HAP-1 (cell line): ENCODE results near the gene GNG7.
A peak's percentile ranks its signal among the peaks of the same experiment; 100 is the strongest.
"Not testable (repeated sequence)": the region's sequence is repeated elsewhere in the genome, so short reads cannot be mapped to it uniquely, and the experiment has no call there.

Experiments
- DNase-seq, 2 experiments: peaks; one replicate each; pipeline ENCODE4 v3.0.0-alpha.2; 2016 to 2020; ENCODE audit warnings: low spot score in 2 of 2
- H3K27me3 ChIP-seq: fragments of 250-450 bp; sonication (Bioruptor Pico); 2 replicates; pipeline ENCODE4 v1.5.1; 2020; ENCODE audit warnings: low read depth, mild to moderate bottlenecking, moderate library complexity
- H3K36me3 ChIP-seq: fragments of 250-450 bp; sonication (Bioruptor Pico); replicated peaks from 2 replicates; pipeline ENCODE4 v1.5.1; 2020; ENCODE audit warnings: mild to moderate bottlenecking
- H3K4me1 ChIP-seq: fragments of 250-450 bp; sonication (Bioruptor Pico); 2 replicates; pipeline ENCODE4 v1.5.1; 2020; ENCODE audit warnings: mild to moderate bottlenecking
- H3K4me3 ChIP-seq: fragments of 250-450 bp; sonication (Bioruptor Pico); 2 replicates; pipeline ENCODE4 v1.5.1; 2020; ENCODE audit warnings: mild to moderate bottlenecking, moderate library complexity
- H3K9me3 ChIP-seq: fragments of 250-450 bp; sonication (Bioruptor Pico); 2 replicates; pipeline ENCODE4 v1.5.1; 2020; ENCODE audit warnings: mild to moderate bottlenecking, moderate library complexity
- in situ Hi-C: fragments of 300-500 bp; cut with MboI; formaldehyde crosslinking; loops from 3 replicates; pipeline ENCODE4 v1.14.3; 2020; ENCODE audit warnings: low sequenced_read_pairs, inconsistent platforms, mixed read lengths

Gene GNG7

DNA sequence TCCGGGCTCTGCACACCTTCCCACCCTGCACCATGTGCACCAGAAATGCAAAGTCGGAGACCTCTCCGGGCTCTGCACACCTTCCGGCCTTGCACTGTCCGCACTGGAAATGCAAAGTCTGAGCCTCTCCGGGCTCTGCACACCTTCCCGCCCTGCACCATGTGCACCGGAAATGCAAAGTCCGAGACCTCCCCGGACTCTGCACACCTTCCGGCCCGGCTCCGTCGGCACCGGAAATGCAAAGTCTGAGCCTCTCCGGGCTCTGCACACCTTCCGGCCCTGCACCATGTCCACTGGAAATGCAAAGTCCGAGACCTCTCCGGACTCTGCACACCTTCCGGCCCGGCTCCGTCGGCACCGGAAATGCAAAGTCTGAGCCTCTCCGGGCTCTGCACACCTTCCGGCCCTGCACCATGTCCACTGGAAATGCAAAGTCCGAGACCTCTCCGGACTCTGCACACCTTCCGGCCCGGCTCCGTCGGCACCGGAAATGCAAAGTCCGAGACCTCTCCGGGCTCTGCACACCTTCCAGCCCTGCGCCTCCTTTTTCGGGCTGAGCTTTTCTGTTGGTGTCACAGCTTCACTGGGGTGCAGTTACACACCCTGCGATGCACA, 59.3 kb downstream of the GNG7 start:
- H3K9me3 ChIP-seq, DNase-seq, H3K27me3 ChIP-seq, H3K4me1 ChIP-seq, H3K36me3 ChIP-seq, H3K4me3 ChIP-seq, in situ Hi-C loops: not testable (repeated sequence)

DNA sequence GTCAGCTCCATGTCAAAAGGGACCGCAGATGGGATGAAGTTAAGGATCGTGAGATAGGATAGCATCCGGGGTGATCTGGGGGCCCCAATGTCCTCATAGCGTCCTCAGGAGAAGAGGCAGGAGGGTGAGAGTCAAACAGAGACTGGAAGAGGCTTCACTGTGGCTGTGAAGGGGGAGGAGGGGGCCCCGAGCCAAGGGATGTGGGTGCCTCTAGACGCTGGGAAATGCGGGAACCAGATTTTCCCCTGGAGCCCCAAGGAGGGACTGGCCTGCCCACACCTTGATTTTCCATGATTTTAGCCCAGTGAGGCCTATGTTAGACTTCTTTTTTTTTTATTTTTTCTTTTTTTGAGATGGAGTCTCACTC, 61.2 kb downstream of the GNG7 start:
- no peaks in the 10 kb centered on the region for H3K36me3 ChIP-seq
- H3K27me3 ChIP-seq = no peaks in the 10 kb centered on the region
- H3K9me3 ChIP-seq = no peaks in the 10 kb centered on the region
- H3K4me1 ChIP-seq = no peaks in the 10 kb centered on the region
- DNase-seq = no peak
- in situ Hi-C loops = no loop called here
- H3K4me3 ChIP-seq = no peak overlapping the region

DNA sequence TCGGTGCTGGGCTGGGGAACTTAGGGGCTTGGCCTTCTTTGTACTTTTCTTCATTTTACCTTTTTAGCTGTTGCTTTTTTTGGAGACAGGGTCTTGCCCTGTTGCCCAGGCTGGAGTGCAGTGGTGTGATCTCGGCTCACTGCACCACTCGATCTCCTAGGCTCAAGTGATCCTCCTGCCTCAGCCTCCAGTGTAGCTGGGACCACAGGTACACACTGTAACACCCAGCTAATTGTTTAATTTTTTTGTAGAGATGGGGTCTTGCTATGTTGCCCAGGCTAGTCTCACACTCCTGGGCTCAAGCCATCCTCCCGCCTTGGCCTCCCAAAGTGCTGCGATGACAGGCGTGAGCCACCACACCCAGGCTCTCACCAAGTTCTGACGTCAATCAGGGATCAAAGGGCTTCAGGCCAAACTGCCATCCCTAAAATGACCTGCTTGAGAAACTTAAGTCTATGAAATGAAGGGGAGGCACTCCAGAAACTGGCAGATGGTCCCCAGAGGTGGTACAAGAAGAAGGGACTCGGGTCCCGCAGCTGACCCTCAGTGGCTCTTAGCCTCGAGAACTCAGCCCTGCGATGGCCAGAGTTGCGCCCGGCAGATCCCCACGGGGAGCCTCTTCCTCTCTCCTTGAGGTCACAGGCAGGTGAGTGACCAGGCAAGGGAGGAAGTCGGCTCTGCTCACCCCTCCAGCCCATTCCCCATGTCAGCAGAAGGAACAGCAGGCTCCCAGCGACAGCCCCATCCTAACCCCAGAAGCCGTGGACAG, 61.7 kb downstream of the GNG7 start:
- in situ Hi-C loops = no loop called here
- H3K4me1 ChIP-seq = no peaks in the 10 kb centered on the region
- H3K9me3 ChIP-seq = no peaks in the 10 kb centered on the region
- no peak overlapping the region for H3K4me3 ChIP-seq
- no peaks in the 10 kb centered on the region for H3K36me3 ChIP-seq
- H3K27me3 ChIP-seq = no peaks in the 10 kb centered on the region
- DNase-seq = no peak

DNA sequence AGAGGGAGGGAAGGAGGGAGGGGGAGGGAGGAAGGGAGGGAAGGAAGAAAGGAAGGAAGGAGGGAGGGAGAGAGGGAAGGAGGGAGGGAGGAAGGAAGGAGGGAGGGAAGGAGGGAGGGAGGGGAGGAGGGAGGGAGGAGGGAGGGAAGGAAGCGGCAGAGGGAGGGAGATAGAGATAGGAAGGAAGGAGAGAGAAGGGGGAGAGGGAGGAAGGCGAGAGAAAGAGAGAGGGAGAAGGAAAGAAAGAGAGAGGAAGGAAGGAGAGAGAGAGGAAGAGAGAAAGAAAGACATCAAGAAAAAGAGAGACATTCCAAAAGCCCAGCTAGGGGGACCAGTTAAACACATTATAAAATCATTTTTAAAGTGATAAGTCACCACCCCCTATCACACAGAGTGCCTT, 62.5 kb downstream of the GNG7 start:
- Histone ChIP-seq H3K9me3 (no peaks in the 10 kb centered on the region), H3K4me3 (no peak overlapping the region), H3K4me1 (no peaks in the 10 kb centered on the region), H3K36me3 (no peaks in the 10 kb centered on the region), H3K27me3 (no peaks in the 10 kb centered on the region)
- in situ Hi-C loops = no loop called here
- DNase-seq = no peak

DNA sequence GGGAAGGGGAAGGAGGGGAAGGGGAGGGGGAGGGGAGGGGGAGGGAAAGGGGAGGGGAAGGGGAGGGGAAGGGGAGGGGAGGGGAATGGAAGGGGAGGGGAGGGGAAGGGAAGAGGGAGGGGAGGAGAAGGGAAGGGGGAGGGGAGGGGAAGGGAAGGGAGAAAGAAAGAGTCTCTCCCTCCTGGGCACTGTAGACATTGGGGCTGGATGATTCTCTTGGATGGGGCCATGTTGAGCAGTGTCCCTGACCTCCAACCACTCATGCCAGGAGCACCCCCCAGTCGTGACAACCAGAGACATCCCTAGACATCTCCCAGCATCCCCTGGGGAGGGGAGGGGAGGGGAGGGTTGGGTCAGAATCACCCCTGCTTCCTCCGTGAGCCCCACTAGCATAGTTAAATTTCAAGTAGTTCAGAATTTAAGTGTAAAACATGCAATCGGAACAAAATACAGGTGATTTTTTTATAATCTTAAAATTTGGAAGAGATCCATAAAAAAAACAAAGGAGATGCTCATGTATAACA, 64.0 kb downstream of the GNG7 start:
- in situ Hi-C loops = no loop called here
- Histone ChIP-seq H3K4me1 (no peaks in the 10 kb centered on the region), H3K9me3 (no peaks in the 10 kb centered on the region), H3K27me3 (no peaks in the 10 kb centered on the region), H3K4me3 (no peak overlapping the region), H3K36me3 (no peaks in the 10 kb centered on the region)
- DNase-seq = no peak

DNA sequence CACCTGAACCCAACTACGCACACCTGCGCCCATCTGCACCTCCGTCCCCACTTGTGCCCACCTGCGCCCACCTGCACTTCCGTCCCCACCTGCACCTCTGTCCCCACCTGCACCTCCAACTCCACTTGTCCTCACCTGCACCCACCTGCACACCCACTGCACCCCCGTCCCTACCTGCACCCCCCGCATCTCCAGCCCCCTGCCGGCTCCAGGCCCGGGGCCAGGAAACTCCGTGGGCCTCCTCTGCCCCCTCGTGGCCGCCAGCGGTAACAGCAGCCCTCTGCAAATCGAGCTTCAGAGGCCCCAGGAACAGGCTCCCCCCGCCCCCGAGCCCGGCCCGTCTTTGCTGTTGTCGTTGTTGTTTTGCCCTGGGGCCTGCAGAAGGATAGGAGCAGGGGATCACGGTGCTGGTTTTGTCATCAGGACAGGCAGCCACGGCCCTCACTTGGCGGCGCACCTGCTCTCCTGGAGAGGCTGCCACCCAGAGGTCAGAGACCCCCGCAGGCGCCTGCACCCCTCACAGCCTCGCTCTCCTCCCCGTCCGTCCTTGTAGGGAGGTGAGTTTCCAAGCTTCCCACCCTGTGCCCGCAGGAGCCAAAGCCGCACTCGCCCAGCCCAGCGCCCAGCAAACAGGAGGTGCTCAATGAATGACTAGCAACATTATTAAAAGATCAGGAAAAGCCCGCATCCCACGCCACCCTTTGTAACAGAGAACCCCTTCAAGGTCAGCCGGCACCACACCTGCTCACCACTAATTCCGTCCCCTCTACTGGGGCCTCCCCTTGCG, 65.4 kb downstream of the GNG7 start:
- Histone ChIP-seq H3K4me1 (no peaks in the 10 kb centered on the region), H3K27me3 (no peaks in the 10 kb centered on the region), H3K4me3 (no peak overlapping the region), H3K36me3 (no peaks in the 10 kb centered on the region), H3K9me3 (no peaks in the 10 kb centered on the region)
- peak; percentile 15 to 76 for DNase-seq
- in situ Hi-C loops = no loop called here

DNA sequence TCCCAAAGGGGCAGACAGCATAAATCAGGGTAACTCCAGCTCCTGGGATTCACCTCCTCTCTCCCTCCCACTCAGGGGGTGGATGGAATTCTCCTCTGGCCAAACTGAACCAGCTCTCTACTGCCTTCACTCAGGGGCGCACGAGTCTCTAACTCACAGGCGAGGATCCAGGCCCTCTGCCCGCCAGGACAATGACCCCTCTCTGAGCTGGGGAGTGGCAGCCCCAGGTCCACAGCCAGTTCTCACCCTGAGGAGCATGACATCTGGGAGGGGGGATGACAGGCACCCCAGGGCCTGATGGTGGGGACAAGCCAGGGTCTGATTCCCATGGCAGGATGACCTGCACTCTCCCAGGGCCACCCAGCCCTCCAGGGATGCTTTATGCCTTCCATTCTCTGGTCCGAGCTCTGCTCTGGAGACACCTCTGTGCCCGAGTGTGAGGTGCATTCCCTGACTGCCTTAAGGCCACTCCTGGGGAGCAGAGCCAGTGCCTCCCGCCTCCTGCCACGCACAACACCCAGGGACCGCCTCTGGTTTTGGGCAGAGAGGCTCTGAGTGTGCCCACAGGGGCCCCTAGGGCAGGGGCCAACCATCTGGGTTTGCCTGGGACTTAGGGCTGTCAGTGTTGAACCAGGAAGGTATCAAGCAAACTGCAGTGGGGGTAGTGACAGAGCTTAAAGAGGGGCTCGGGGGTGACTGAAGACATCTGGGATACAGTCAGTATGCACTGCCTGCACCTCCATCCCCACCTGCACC, 66.2 kb downstream of the GNG7 start:
- H3K27me3 ChIP-seq = no peaks in the 10 kb centered on the region
- no peaks in the 10 kb centered on the region for H3K4me1 ChIP-seq
- H3K9me3 ChIP-seq = no peaks in the 10 kb centered on the region
- no peaks in the 10 kb centered on the region for H3K36me3 ChIP-seq
- no peak for DNase-seq
- H3K4me3 ChIP-seq = no peak overlapping the region
- in situ Hi-C loops = no loop called here

DNA sequence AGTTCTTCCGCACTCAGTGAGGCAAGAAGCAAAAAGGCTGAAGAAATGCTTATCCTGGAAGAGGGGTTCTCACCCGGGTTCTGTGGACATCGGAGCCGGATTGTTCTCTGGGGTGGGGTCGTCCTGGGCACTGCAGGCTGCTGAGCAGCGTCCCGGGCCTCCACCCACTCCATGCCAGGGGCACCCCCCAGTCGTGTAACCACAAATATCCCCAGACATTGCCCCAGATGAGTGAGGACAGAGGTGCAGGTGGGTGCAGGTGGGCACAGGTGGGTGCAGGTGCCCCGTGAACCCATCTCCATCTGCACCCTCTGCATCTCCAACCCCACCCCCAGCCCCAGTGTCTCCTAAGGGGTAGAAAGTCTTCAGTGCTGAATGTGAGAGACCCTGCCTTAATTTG, 67.5 kb downstream of the GNG7 start:
- Histone ChIP-seq H3K36me3 (no peaks in the 10 kb centered on the region), H3K9me3 (peaks cover 7% of the 10 kb centered on the region; the same call in 1 of the 2 replicates), H3K4me3 (no peak overlapping the region), H3K27me3 (no peaks in the 10 kb centered on the region), H3K4me1 (no peaks in the 10 kb centered on the region)
- no peak for DNase-seq
- in situ Hi-C loops = no loop called here

DNA sequence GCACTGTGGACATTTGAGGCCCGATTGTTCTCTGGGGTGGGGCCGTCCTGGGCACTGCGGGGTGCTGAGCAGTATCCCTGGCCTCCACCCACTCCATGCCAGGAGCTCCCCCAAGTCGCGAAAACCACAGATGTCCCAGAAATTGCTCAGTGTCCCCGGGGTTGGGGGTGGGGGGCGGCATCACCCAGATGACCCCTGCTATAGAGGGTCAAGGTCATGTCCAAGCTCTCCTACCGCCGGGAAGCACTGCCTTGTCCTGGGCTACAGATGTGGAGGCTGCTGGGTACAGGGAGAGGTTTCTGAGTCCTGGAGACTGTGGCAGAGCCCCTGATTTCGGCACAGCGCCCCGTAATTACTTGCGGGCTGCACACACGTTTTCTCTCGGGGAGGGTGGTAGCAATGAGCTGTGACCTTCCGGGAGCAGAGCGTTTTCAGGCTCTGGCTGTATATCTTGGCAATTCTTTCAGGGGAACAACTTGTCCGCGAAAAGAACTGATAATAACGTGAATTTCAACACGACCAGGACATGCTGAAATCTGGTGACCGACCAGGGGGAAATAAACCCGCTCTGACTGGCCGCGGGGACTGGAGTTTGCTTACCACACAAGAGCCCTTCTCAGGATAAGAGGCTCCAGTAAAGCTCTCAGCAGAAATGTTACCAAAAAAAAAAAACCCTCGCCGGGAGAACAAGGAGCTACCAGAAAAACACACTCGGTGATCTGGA, 68.1 kb downstream of the GNG7 start:
- no peak for DNase-seq
- Histone ChIP-seq H3K4me1 (no peaks in the 10 kb centered on the region), H3K27me3 (no peaks in the 10 kb centered on the region), H3K9me3 (peaks cover 7% of the 10 kb centered on the region; the same call in 1 of the 2 replicates), H3K4me3 (no peak overlapping the region), H3K36me3 (no peaks in the 10 kb centered on the region)
- in situ Hi-C loops = no loop called here

DNA sequence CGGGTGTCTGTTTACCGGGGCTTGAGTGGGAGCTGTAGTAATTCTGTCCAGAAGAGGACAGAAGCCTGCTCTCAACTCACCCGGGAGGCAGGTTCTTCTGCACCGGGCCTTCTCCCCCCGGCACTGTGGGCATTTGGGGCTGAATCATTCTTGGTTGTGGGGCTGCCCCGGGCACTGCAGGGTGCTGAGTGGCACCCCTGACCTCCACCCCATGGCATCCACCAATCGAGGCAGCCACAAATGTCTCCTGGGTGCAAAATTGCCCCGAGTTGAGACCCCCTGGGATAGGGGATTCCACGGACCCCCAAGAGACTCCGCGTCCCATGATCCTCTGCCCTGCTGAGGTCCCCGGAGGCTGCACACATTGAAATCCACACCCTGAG, 68.8 kb downstream of the GNG7 start:
- H3K27me3 ChIP-seq = no peaks in the 10 kb centered on the region
- H3K36me3 ChIP-seq = no peaks in the 10 kb centered on the region
- no peak overlapping the region for H3K4me3 ChIP-seq
- no peak for DNase-seq
- H3K9me3 ChIP-seq = peaks cover 7% of the 10 kb centered on the region; the same call in 1 of the 2 replicates
- in situ Hi-C loops = no loop called here
- no peaks in the 10 kb centered on the region for H3K4me1 ChIP-seq

DNA sequence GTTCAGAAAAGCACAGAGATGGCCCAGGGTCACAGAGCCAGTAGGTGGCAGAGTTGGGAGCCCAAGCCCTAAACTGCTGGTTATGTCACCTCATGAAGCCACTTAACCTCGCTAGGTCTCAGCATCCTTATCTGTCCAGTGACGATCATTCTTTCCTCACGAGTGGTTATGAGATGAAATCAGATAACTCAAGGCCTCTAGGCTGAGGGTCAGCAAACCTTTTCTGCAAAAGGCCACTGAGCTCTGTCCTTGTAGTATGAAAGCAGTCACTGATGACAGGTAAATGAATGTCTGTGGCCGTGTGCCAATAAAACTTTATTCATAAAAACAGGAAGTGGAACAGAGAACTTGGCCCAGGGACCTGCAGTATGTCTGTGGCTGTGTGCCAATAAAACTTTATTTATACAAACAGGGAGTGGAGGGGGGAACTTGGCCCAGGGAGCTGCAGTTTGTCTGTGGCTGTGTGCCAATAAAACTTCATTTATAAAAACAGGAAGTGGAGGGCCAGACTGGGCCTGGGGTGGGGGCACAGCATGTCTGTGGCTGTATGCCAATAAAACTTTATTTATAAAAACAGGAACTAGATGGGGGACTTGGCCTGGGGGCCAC, 71.2 kb downstream of the GNG7 start:
- H3K4me3 ChIP-seq = no peak overlapping the region
- no peak for DNase-seq
- no peaks in the 10 kb centered on the region for H3K4me1 ChIP-seq
- no peaks in the 10 kb centered on the region for H3K36me3 ChIP-seq
- in situ Hi-C loops = no loop called here
- peaks cover 7% of the 10 kb centered on the region; the same call in 1 of the 2 replicates for H3K9me3 ChIP-seq
- no peaks in the 10 kb centered on the region for H3K27me3 ChIP-seq

DNA sequence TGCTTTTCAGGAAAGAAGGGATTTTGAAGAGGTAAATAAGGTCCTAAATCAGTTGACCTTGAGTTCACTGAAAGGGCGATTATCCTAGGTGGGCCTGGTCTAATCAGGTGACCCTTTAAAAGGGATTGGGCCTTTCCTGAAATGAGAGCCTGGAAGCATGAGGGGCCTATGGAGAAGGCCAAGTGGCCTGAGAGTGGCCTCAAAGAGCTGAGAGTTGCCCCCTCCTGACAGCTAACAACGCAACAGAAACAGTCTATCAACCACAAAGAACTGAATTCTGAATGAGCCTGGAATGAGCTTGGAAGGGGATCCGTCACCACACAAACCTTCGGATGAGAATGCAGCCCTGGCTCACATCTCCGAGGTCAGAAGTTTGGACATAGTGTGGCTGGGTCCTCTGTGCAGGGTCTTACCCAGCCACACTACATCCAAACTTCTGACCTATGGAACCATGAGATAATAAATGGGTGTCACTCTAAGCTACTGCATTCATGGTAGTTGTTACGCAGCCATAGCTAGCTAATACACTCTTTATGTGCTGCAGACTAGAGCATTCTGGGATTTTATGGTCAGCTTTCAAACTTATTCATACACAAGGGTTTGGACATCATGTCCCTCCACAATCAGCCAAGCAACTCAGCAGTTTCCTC, 72.0 kb downstream of the GNG7 start:
- Histone ChIP-seq H3K4me3 (no peak overlapping the region), H3K27me3 (no peaks in the 10 kb centered on the region), H3K9me3 (peaks cover 7% of the 10 kb centered on the region; the same call in 1 of the 2 replicates), H3K36me3 (no peaks in the 10 kb centered on the region), H3K4me1 (no peaks in the 10 kb centered on the region)
- in situ Hi-C loops = no loop called here
- DNase-seq = no peak
